H4 (cell line): Measurements from ENCODE around the gene BMERB1. TPM values are rescaled to one million over a fixed set of nuclear protein-coding genes. Genes with fewer than 3 reads are reported as not detected.
"Not testable (repeated sequence)": the region's sequence is repeated elsewhere in the genome, so short reads cannot be mapped to it uniquely, and the experiment has no call there.

Experiments used
- DNase-seq: peaks from one replicate; pipeline ENCODE4 v3.0.0-alpha.2; 2015; ENCODE audit warnings: low spot score
- total RNA-seq: library from RNA; depleted of rRNA; stranded (reverse); fragments of >200 nt; shearing (Covaris generic); gene quantifications from 2 replicates; pipeline ENCODE4 v1.2.3, GENCODE V29; 2014

Gene BMERB1
- total RNA-seq, 1 experiment from 2014 or later, result 16.4 TPM

DNA sequence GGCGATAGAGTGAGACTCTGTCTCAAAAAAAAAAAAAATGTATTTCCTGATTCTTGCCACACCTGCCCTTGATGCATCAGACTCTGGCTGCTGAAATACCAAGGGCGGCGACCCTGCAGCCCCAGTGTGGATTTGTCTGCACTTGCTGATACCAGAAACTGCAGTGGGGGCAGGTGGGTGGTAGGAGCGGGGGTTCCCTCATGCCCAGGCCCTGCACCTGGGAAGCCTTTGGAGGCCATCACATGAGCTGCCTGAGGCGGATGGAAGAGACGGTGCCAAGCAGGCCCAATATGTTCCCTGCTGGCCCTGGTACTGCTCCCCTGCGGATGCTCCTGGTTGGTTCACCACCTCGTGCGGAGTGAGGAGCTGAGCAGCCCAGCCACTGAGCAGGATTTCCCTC lies 157.9 kb downstream of the BMERB1 start:
- no peak for DNase-seq

DNA sequence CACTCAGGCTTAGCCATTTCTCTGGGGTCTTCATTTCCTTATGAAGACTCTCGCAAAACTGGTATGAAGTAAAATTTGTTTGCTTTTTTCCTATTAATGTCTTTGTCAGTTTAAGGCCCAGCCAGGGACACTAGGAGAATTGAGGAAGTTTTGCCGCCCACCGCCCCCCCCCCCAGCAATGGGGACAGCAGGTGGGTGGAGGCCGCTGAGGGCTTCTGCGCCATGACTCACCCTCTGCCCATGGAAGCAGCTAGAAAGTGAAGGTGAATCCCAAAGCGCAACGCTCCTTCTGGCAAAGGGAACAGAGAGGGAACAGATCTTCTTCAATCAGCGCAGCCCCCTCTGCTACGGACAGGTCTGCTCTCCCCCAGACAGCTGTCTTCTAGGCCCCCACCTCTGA lies 158.8 kb downstream of the BMERB1 start:
- no peak for DNase-seq

DNA sequence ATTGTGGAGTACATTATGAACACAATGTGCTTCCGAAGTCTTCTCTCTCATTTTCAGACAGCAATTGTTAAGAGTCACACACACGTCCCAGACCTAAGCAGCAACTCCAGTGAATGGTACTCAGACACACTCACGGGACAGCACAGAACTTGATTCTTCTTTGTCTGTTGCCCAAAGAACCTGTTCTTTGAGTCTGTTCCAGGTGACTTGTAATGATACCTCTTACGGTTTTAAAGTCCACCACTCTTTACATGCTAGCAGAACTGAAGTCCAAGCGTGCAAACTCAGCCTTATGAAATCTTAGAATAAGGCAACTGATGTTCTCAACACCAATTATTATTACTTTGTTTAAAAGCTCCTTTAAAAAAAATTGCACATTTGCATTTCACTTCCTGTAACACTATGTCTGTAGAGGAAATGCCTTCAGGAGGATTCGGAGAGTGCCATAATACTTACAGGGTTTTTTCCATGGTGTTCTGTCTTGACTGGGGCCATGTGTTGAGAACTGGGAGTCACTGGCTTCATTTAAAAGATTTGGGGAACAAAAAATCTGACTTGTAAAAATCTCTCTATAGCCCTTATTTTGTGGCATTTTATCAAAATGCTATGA lies 160.4 kb downstream of the BMERB1 start:
- DNase-seq, result no peak

DNA sequence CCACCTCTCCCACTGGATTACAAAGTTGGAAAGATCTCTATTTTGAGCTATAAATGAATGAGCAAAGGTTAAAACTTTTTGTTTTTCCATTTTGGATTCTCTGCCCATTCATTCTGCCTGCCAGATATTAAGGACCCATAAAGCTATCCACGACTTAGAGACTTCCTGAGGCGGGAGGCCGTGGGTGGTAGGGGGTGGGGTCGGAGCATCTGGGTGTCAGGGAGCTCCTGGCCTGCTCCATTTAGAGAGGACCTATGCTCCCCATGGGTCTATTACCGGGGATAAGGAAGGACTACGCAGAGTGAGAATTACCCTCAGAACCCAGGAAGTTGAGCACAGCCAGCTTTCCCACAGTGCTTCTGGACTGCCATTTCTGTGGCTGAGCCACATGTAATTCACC lies 162.7 kb downstream of the BMERB1 start:
- DNase-seq, result no peak

DNA sequence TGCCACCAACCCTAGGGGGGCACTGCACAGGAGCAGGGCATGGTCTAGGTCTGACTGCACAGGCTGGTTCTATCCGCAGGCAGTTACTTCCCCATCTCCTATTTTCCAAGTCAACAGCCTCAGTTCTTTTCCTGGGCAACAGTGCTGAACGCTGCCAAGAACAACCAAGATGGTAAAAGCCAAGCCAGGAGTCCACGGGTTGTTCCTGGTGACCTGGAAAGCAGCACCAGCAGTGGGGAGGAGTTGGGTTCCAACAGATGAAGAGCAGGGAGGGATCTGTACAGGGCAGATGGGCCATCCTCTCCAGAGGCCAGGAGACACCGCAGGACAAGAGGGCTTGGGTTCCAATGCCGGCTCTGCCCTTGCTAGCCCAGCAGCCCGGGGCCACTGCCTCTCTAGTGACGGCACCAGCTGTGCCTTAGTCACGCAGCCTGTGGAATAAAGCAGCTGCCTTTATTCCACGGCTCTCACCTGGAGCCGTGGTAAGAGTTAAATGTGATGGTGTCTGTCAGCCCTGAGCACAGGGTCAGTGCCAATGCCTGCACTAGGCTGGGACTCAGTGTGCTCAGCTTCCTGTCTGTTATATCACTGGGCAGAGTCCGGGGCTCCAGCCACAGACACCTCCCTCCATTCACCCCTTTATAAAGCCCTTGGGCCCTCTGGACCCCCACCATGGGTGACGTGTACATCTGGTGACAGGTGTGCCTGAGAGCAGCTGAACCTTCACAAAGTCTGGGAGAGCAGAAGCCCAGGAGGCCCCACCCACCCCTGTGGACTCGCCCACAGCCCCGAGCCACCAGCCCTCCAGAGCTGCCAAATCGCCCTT lies 163.6 kb downstream of the BMERB1 start:
- DNase-seq, result no peak

DNA sequence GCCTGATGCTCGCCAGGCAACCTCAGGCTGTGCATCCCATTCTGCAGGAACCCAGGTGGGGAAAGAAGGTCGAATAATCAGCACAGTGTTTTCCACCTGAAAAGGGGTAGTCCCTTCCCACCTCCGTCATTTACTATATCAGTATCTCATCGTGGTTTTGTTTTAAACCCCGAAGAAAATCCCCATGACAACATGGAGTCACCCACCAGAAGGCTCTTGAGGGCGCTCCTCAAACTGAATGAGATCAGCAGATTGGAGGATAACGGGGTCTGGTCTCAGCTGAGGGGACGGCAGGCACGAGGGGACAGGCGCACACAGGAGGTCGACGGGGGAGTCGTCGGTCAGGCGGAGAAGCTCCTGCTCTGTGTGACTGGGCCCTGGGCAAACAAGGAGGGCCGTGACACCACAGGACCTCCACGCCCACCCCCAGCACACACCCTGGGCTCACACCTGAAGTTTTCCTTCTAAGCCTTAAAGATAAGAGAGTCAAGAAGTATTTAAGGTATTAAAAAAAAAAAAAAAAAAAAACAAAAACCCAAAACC lies 164.3 kb downstream of the BMERB1 start:
- no peak for DNase-seq

DNA sequence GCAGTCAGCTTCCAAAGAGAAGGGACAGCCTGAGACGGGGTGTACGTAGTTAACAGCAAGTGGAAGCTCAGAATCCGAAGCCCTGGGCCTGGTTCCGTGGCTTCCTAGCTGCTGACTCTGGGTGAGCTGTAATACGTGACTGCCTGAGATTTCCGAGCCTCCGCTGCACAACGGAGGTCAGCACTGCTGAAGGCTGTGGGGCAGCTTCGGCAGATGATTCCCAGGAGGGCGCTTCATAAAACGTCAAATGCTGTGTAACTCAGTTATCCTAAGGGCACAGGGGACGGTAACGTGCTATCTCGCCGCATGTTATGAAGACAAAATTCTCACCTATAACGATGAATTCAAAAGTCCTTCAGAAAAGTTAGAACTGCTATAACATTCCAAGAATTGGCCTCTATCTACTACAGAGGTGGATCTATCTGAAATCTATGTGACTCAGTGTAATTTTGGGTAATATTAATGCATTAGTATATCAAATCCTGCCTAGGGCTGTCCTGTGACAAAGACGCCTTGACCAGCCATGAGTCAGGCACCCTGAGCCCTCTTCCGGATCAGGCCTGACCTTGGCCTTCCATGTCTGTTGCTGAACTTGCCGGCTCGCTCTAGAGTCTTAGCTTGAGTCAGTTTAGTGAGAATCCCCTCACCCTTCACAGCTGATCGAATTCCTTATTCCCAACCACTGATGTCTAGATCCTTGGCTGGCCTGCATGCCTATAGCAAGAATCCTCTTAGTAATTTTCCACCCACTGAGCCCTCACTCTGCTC lies 165.1 kb downstream of the BMERB1 start:
- no peak for DNase-seq

DNA sequence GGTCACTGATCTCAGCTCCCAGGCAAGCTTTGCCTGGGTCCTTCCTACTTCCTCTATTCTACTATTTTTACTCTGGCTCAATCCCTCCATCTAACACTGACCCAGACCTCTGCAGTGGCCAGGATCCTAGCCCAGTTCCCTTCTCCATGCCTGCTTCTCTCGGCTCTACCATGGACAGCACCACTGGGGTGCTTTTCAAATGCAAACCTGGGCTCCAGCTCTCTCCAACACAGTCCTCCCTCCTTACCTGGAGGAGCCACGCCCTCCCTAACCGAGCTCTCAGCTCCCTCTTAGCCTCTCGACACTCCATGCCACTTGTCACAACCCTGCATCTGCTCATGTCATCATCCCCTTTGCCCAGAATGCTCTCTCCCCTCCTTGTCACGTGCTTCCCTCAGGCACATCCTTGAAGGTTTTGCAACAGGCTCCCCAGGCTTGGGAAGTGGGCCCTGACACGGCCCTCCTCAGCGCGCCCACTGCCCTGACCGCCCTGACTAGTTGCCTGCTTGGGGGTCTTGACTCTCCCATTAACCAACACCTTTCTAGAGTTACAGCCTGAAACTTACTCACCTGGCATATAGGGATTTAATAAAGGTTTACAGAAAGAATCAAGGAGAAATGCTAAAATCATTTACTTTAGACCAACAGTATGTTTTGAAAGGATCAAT lies 167.0 kb downstream of the BMERB1 start:
- no peak for DNase-seq

DNA sequence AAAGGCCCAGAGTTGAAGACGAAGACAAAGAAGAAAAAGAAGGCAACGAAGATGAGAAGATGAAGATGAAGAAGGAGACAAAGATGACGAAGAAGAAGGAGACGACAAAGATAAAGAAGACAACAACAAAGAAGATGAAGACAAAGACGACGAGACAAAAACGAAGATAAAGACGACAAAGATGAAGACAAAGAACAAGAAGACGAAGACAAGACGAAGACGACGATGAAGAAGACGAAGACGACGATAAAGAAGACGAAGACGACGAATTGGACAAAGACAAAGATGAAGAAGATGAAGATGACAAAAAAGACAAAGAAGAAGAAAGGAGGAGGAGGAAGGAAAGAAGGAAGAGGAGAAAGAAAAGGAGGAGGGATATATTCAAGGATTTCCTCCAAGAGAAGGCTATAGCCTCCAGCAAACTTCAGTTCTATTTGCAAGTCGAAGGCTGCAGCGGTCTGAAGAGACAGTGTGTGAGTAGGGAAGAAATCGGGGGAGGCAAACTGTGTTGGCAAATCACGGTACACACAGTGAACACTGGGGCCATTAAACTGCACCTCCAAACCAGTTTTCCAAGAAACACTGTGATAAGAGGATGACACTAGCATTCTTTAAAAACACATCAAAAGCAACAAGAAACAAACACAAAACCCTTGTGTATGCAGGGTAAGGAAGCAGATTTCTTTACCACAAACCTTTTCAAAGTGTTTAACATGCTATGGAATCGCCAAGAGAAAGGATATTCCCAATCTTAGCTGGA lies 168.1 kb downstream of the BMERB1 start:
- no peak for DNase-seq

DNA sequence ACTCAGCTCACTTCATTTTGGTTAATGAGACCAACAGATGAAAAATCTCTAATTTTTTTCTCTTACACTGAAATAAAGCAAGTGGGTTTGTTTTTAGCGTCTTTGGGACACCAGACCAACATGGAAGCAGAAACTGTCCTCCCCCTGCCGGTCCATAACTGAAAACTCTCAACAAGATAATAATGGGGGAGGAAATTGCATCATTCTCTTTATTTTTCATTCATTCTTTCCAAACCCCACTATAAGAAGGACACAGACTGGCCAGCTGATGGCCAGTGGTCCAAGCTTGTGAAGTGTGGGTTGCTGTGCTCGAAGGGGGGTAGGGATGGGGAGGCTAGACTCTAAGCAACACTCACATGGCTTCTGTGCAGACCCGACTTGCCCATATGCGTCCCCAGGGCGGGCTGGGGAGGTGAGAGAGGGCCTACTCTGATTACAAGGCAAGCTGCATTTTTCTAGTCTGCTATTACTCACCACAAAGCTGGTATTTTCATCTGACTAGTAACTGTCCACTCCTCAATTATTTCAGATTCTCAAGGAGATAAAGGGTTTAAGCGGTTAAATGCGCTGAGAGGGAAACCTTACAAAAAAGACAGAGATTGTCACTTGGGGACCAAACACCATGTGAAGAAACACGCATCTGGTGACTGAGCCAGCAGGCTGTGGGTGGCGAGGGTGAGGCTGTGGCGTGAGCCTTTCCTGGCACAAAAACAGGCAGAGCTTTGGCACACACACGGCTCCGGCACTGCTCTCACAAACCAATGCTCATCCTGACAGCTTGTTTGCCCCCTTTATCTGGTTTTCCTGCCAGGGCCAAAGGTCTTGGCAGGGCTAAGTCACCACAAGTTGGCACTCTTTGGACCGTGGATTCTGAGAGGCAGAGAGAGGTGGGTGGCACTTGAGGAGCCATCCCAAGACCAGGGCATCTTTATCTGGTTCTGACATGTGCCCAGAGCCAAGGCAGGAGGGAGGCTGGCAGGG lies 170.4 kb downstream of the BMERB1 start:
- no peak for DNase-seq

DNA sequence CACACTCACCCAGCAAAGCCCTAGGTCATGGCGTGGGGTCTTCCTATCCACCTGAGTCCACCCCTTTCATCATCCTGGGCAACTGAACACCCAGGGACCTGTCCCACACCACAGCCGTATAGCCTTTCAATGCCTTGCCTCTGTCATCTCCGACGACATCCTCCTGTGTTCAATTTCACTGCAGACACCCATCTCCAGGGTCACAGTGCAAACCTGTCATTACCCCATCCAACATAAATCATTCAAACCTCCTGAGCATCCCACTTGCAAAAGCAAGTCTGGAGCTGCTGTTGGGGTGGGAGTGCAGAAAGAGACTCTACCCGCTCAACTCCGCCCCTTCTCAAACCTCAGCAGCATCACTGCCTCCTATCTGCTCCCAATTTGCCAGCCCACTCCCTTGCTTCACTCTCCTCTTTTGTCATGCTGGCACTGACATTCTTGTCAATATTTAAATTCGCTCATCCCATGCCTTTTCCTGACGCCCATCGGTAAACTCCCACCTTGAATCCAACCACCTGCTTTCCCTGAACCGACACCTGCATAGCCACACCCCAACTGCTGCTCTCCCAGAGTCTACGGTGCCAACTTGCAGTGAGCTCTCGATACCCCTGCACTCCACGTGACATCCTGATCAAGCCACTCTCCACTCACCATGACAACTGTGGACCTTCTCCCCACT lies 171.6 kb downstream of the BMERB1 start:
- DNase-seq, result no peak

DNA sequence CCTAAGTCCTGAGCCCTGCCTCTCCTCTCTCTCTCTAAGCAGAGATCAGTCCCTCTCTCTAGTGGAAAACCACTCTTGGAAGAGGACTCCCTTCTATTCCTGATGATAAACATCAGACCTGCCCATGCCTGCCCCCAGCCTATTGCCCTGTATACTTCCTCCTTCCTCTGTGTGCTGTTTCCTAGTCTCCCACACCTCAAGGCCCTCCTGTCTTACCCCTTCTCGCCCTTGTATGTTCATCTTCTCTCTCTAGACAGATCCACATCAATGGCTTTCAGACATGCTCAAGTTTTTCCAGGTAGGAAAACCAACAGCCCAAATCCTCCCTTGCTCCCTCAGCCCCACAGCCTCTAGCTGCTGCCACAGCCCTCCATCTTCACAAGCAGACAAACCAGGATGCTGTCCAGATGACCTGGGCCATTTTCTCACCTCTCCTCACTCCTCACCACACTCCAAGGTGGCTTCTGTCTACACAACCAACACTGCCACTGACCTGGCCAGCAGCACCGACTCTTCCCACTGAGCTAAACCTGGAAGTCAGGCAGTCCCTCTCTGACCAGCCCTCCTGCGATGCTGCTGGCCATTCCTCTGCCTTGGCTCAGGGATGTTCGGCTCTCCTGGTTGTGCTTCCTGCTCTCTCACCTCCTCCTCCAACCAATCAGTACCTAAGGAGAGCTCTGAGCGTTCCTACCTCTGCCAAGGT lies 172.3 kb downstream of the BMERB1 start:
- DNase-seq, result no peak

DNA sequence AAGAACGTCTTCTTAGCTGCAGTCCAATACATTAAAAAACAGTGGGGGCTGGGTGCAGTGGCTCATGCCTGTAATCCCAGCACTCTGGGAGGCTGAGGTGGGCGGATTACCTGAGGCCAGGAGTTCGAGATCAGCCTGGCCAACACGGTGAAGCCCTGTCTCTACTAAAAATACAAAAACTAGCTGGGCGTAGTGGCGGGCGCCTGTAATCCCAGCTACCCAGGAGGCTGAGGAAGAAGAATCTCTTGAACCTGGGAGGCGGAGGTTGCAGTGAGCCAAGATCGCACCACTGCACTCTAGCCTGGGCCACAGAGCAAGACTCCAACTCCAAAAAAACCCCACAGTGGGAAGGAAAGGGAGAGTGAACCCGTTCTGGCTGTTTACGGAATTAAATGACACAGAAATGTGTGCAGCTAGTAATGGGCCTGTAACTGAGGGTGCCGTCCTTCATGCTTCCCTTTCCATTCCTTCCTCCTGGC lies 172.9 kb downstream of the BMERB1 start:
- not testable (repeated sequence) for DNase-seq

DNA sequence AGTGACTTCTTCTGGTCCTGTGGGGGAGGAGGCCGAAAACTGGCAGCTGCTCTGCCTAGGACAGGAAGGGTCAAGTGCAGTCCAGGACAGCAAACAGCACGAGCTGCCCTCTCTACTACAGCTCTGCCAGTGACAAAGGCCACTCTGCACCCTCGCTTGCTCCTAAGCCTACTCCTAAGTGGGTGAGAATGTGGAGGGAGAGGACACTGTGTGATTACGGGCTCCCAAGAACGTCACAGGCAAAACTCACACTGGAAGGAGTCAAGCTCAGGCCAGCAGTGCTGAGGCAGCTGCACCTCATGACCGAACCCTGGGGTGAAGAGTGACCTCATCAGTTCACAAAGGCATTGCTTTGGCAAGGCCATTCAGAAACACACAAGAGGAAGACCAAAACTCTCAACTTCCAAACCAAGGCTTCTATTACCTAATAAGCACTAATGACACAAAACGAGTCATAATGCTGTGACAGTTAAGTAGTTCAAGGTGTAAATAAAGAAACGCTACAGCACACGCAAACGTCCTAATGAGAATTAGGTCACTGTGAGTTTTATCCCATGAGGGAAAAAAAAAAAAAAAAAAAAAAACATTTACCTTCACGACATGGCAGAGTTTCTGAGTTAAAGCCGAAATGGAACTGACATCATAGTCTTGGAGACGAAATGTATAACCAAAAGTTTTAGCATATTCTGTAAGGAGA lies 173.5 kb downstream of the BMERB1 start:
- peak; percentile 57 for DNase-seq

DNA sequence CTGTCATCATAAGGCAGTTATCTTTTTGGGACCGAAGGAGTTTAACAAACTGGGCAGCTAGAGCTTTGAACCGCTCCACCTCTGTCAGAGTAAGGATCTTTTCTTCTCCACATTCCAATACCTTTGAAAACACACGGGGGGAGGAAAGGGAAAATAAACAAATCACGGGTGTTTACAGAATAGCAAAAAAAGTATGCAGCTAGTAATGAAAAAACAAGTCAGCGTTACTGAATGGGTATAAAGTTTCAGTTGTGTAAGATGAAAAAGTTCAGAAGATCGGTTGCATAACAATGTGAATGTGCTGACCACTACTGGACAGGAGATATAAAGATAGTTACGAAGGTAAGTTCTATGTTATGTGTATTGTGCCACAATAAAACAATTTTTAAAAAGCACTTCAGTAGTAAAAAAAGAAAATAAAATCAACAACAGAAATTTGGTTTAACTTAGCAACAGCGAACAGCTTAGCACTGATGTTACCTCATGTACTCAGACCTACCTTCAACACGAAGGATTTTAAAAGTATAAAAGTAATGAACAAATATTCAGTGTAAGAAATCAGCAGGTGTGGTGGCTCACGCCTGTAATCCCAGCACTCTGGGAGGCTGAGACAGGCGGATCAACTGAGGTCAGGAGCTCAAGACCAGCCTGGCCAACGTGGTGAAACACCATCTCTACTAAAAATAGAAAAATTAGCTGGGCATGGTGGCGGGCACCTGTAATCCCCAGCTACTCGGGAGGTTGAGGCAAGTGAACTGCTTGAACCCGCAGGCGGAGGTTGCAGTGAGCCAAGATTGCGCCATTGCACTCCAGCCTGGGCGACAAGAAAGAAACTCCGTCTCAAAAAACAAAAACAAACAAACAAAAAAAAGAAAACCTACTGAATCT lies 174.3 kb downstream of the BMERB1 start:
- peak; percentile 59 for DNase-seq

DNA sequence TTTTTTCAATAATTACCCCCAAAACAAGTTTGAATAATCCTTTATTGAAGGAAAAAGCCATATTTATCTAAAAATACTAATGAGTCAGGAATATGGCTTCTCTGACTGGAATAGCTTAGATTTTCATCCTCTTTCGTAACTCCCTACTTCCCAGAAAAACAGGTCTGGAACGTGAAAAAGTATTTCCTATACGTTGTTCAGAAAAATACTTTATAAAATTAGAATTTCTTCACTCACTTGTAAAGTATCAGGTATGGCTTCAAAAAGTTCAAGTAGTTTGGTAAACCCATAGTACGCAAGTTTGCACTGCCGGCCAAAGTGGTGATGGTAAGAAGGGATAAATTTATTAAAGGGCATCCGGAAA lies 174.9 kb downstream of the BMERB1 start:
- no peak for DNase-seq

DNA sequence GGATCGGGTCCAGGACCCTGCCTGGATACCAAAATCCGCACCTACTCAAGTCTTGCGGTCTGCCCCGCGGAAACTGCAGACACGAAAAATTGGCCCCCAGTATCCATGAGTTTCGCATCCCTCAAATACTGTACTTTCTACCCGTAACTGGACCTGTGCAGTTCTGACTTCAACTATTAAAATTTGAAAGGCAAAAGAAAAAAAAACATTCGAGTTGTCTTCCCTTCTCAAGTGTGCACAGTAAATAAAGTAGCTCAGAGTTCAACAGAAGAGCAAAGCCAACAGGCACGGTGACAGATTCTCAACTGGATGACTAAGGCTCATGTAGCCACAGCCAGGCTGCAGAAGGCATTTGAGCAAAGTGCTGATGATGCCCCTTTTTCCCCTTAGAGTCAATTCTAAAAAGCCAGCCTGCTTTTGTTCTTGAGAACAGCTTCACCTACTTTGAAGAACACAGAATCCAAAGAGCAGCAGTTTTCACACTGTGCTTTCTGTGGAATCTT lies 176.0 kb downstream of the BMERB1 start:
- no peak for DNase-seq
